A549 (cell line): ENCODE measurements around the gene TBCC.
A peak's percentile ranks its signal among the peaks of the same experiment; 100 is the strongest.

Experiments
- CHD2 ChIP-seq: fragments of 150-350 bp; IDR thresholded peaks from 2 replicates; pipeline ENCODE4 v1.6.1; 2014; ENCODE audit warnings: low read length; ENCODE audit not compliant: partially characterized antibody
- CTCF ChIP-seq: fragments of >200 bp; sonication (Bioruptor Twin); formaldehyde crosslinking; IDR thresholded peaks from 3 replicates; pipeline ENCODE4 v1.5.1; 2016
- EHMT2 ChIP-seq: fragments of 200-600 bp; sonication (generic); IDR thresholded peaks from 2 replicates; pipeline ENCODE4 v1.6.1; 2016; ENCODE audit warnings: antibody characterized with exemption, low read depth, mild to moderate bottlenecking, moderate library complexity
- EP300 ChIP-seq, 2 experiments: fragments of >200 bp; sonication (Bioruptor Twin); formaldehyde crosslinking; IDR thresholded peaks; 2 replicates in 1 of 2; 3 replicates in 1 of 2; pipeline ENCODE4 v1.6.1; 2016 to 2017
- ESRRA ChIP-seq: fragments of 150-350 bp; IDR thresholded peaks from 2 replicates; pipeline ENCODE4 v1.6.1; 2014; ENCODE audit warnings: mild to moderate bottlenecking, low read length, borderline replicate concordance
- HOXA7 ChIP-seq: fragments of 250-450 bp; sonication (Bioruptor Pico); IDR thresholded peaks from 2 replicates; pipeline ENCODE4 v1.5.0; 2020; ENCODE audit warnings: mild to moderate bottlenecking, moderate library complexity
- JUNB ChIP-seq: fragments of >200 bp; sonication (Bioruptor Twin); formaldehyde crosslinking; IDR thresholded peaks from 2 replicates; pipeline ENCODE4 v1.6.1; 2016
- KDM1A ChIP-seq: fragments of 200-600 bp; sonication (generic); IDR thresholded peaks from 2 replicates; pipeline ENCODE4 v1.6.1; 2016; ENCODE audit warnings: low read depth, mild to moderate bottlenecking
- MAX ChIP-seq: IDR thresholded peaks from 2 replicates; pipeline ENCODE4 v1.6.1; 2012
- PHF8 ChIP-seq: fragments of 200-600 bp; sonication (generic); IDR thresholded peaks from 2 replicates; pipeline ENCODE4 v1.6.1; 2016; ENCODE audit warnings: low read depth, mild to moderate bottlenecking, antibody characterized with exemption, moderate library complexity, borderline replicate concordance
- POLR2A ChIP-seq: IDR thresholded peaks from 2 replicates; pipeline ENCODE4 v1.6.1; 2012; ENCODE audit warnings: mild to moderate bottlenecking, low read length
- REST ChIP-seq: fragments of 200-600 bp; sonication (generic); IDR thresholded peaks from 2 replicates; pipeline ENCODE4 v1.6.1; 2016; ENCODE audit warnings: antibody characterized with exemption, mild to moderate bottlenecking, moderate library complexity
- RNF2 ChIP-seq: fragments of 200-600 bp; sonication (generic); IDR thresholded peaks from 2 replicates; pipeline ENCODE4 v1.6.1; 2016; ENCODE audit warnings: low read depth, mild to moderate bottlenecking, antibody characterized with exemption, moderate library complexity, borderline replicate concordance
- SREBF2 ChIP-seq: fragments of 450-650 bp; IDR thresholded peaks from 2 replicates; pipeline ENCODE4 v1.6.1; 2014; ENCODE audit warnings: mild to moderate bottlenecking, moderate library complexity

- TF ChIP-seq CHD2: no peak
- TF ChIP-seq CTCF: no peak
- TF ChIP-seq POLR2A: peak; percentile 23
- TF ChIP-seq REST: no peak
- peak; percentile 76; the same call in 1 of the 2 replicates for TF ChIP-seq MAX
- no peak for TF ChIP-seq KDM1A
- no peak for TF ChIP-seq JUNB
- no peak for TF ChIP-seq HOXA7
- TF ChIP-seq ESRRA: no peak
- peak; percentile 41; the same call in 1 of the 2 replicates for TF ChIP-seq PHF8
- TF ChIP-seq SREBF2: no peak
- TF ChIP-seq EP300 (IDR thresholded peaks at IDR 0.05): no peak
- TF ChIP-seq EHMT2: no peak
- no peak for TF ChIP-seq RNF2
Observed at GRCh38 chr6:42783177-42783875, 37.4 kb upstream of the TBCC start.
